Astrocyte (in vitro differentiated cells and primary cell): ENCODE data around the gene C20orf96. TPM values are rescaled to one million over a fixed set of nuclear protein-coding genes. Genes with fewer than 3 reads are reported as not detected.

ENCODE experiments used
- DNase-seq: peaks from one replicate; pipeline ENCODE4 v3.0.0-alpha.2; 2010; ENCODE audit warnings: low read depth
- FAIRE-seq: peaks from 2 replicates; lab custom pipeline; 2011; peaks lifted over from hg19 to GRCh38; lab: Jason Lieb, UNC
- H2AFZ ChIP-seq: 2 replicates; pipeline ENCODE4 v1.6.0; 2012; ENCODE audit warnings: low read depth, low read length, inconsistent platforms
- H3K27ac ChIP-seq: 2 replicates; pipeline ENCODE4 v1.5.1; 2011; ENCODE audit warnings: low read depth, low read length, inconsistent platforms
- H3K27me3 ChIP-seq: 2 replicates; pipeline ENCODE4 v1.6.0; 2011; ENCODE audit warnings: low read length, inconsistent platforms; ENCODE audit not compliant: insufficient read depth
- H3K36me3 ChIP-seq: 2 replicates; pipeline ENCODE4 v1.5.1; 2011; ENCODE audit warnings: low read length, inconsistent platforms; ENCODE audit not compliant: insufficient read depth
- H3K4me1 ChIP-seq: 2 replicates; pipeline ENCODE4 v1.5.1; 2011; ENCODE audit warnings: low read length, inconsistent platforms; ENCODE audit not compliant: insufficient read depth
- H3K4me2 ChIP-seq: 2 replicates; pipeline ENCODE4 v1.6.0; 2012; ENCODE audit warnings: low read length, inconsistent platforms
- H3K4me3 ChIP-seq: 2 replicates; pipeline ENCODE4 v1.5.1; 2011; ENCODE audit warnings: low read depth, mild to moderate bottlenecking, low read length, inconsistent platforms; ENCODE audit not compliant: insufficient read depth
- H3K79me2 ChIP-seq: 2 replicates; pipeline ENCODE4 v1.6.0; 2012; ENCODE audit warnings: mild to moderate bottlenecking, low read length, inconsistent platforms; ENCODE audit not compliant: insufficient read depth
- H3K9ac ChIP-seq: 2 replicates; pipeline ENCODE4 v1.6.0; 2012; ENCODE audit warnings: mild to moderate bottlenecking, low read length, inconsistent platforms
- H3K9me3 ChIP-seq: 2 replicates; pipeline ENCODE4 v1.5.1; 2012; ENCODE audit warnings: low read depth, mild to moderate bottlenecking, low read length, inconsistent platforms; ENCODE audit not compliant: insufficient read depth
- H4K20me1 ChIP-seq: 2 replicates; pipeline ENCODE4 v1.6.0; 2012; ENCODE audit warnings: low read length, inconsistent platforms; ENCODE audit not compliant: insufficient read depth
- H3K27ac Mint-ChIP-seq: one replicate; pipeline ENCODE4 v1.8.0; 2021; ENCODE audit warnings: mild to moderate bottlenecking, mixed read lengths; ENCODE audit not compliant: unreplicated experiment
- H3K27me3 Mint-ChIP-seq: one replicate; pipeline ENCODE4 v1.8.0; 2021; ENCODE audit warnings: low read depth, mixed read lengths; ENCODE audit not compliant: unreplicated experiment
- H3K36me3 Mint-ChIP-seq: one replicate; pipeline ENCODE4 v1.8.0; 2021; ENCODE audit warnings: low read depth, mixed read lengths; ENCODE audit not compliant: unreplicated experiment
- H3K4me1 Mint-ChIP-seq: one replicate; pipeline ENCODE4 v1.8.0; 2021; ENCODE audit warnings: low read depth, mixed read lengths; ENCODE audit not compliant: unreplicated experiment
- H3K4me3 Mint-ChIP-seq: one replicate; pipeline ENCODE4 v1.8.0; 2021; ENCODE audit warnings: mild to moderate bottlenecking, moderate library complexity, mixed read lengths; ENCODE audit not compliant: unreplicated experiment
- H3K9me3 Mint-ChIP-seq: one replicate; pipeline ENCODE4 v1.8.0; 2021; ENCODE audit warnings: mild to moderate bottlenecking, mixed read lengths; ENCODE audit not compliant: unreplicated experiment
- CTCF ChIP-seq: IDR thresholded peaks from 2 replicates; pipeline ENCODE4 v1.5.1; 2011; ENCODE audit warnings: low read depth, mild to moderate bottlenecking, inconsistent platforms, low read length, moderate library complexity; ENCODE audit not compliant: insufficient read depth
- EZH2 ChIP-seq: IDR thresholded peaks from 2 replicates; pipeline ENCODE4 v1.6.1; 2012; ENCODE audit warnings: mild to moderate bottlenecking, low read length, inconsistent platforms; ENCODE audit not compliant: insufficient read depth
- total RNA-seq: library from RNA; stranded (reverse); gene quantifications from 2 replicates; pipeline ENCODE4 v1.2.1, GENCODE V29; 2021

The C20orf96 gene
- total RNA-seq, 1 donor from 2014 or later, result 10.7 TPM

- no peak for TF ChIP-seq EZH2
- no peak for TF ChIP-seq CTCF
- Mint-ChIP-seq H3K27ac (no peak overlapping the region), H3K36me3 (no peaks in the 10 kb centered on the region), H3K9me3 (no peaks in the 10 kb centered on the region), H3K27me3 (peaks cover 37% of the 10 kb centered on the region), H3K4me1 (peaks cover 8% of the 10 kb centered on the region), H3K4me3 (no peak overlapping the region)
- DNase-seq, result no peak
- Histone ChIP-seq H3K27me3 (peaks cover 3% of the 10 kb centered on the region), H4K20me1 (no peaks in the 10 kb centered on the region), H3K79me2 (no peaks in the 10 kb centered on the region), H2AFZ (no peak overlapping the region), H3K27ac (no peak overlapping the region), H3K4me2 (no peak overlapping the region), H3K36me3 (no peaks in the 10 kb centered on the region), H3K9ac (no peak overlapping the region), H3K4me1 (no peaks in the 10 kb centered on the region), H3K4me3 (no peak overlapping the region), H3K9me3 (no peaks in the 10 kb centered on the region)
- no peak for FAIRE-seq
These were observed 52.6 kb downstream of the C20orf96 start for GRCh38 chr20:237929-238328.

- H3K27me3 Mint-ChIP-seq, result peaks cover 37% of the 10 kb centered on the region
These were observed 53.1 kb downstream of the C20orf96 start for GRCh38 chr20:237489-237888.

More at GRCh38 chr20:237489-237888, 53.1 kb downstream of the C20orf96 start:
- H4K20me1 ChIP-seq, result no peaks in the 10 kb centered on the region
- H3K4me1 ChIP-seq, result no peaks in the 10 kb centered on the region
- H3K9ac ChIP-seq, result no peak overlapping the region
- no peak overlapping the region for H3K4me3 ChIP-seq
- Mint-ChIP-seq H3K4me1 (peaks cover 8% of the 10 kb centered on the region), H3K4me3 (no peak overlapping the region), H3K27ac (no peak overlapping the region), H3K36me3 (no peaks in the 10 kb centered on the region), H3K9me3 (no peaks in the 10 kb centered on the region)
- TF ChIP-seq CTCF (no peak), EZH2 (no peak)
- DNase-seq (no peak), FAIRE-seq (no peak)
- no peak overlapping the region for H3K27ac ChIP-seq
- no peak overlapping the region for H2AFZ ChIP-seq
- H3K79me2 ChIP-seq, result no peaks in the 10 kb centered on the region
- peaks cover 3% of the 10 kb centered on the region for H3K27me3 ChIP-seq
- no peaks in the 10 kb centered on the region for H3K9me3 ChIP-seq
- H3K36me3 ChIP-seq, result no peaks in the 10 kb centered on the region
- H3K4me2 ChIP-seq, result no peak overlapping the region
